Spleen (tissue), 11 donors: ENCODE measurements around the gene FAM20C. TPM values are rescaled to one million over a fixed set of nuclear protein-coding genes. Genes with fewer than 3 reads are reported as not detected.

ENCODE experiments used
- DNase-seq: peaks from one replicate; pipeline ENCODE4 v3.0.0-alpha.2; 2020
- H3K27ac ChIP-seq, 8 donors: fragments of 200-600 bp; sonication (generic) in 7 of 8; 1 replicate in 4 of 8; 2 replicates in 4 of 8; pipeline versions ENCODE4 v1.5.0 to v1.8.0; 2016 to 2021; ENCODE audit warnings: inconsistent platforms in 4 of 8, mild to moderate bottlenecking in 4 of 8, moderate library complexity in 1 of 8
- H3K27me3 ChIP-seq, 7 donors: fragments of 200-600 bp; sonication (generic) in 6 of 7; replicated peaks in 1 of 7; 1 replicate in 4 of 7; 2 replicates in 3 of 7; pipeline versions ENCODE4 v1.5.0 to v1.8.0; 2016 to 2021; ENCODE audit warnings: inconsistent platforms in 3 of 7, mild to moderate bottlenecking in 1 of 7
- H3K36me3 ChIP-seq, 6 donors: fragments of 200-600 bp; sonication (generic) in 5 of 6; 1 replicate in 4 of 6; 2 replicates in 2 of 6; pipeline versions ENCODE4 v1.5.0 to v1.8.0; 2016 to 2021; ENCODE audit warnings: inconsistent platforms in 2 of 6
- H3K4me1 ChIP-seq, 6 donors: fragments of 200-600 bp; sonication (generic) in 5 of 6; 1 replicate in 3 of 6; 2 replicates in 3 of 6; pipeline versions ENCODE4 v1.5.0 to v1.8.0; 2016 to 2021; ENCODE audit warnings: inconsistent platforms in 3 of 6
- H3K4me3 ChIP-seq, 8 donors: fragments of 200-600 bp; sonication (generic) in 7 of 8; 1 replicate in 4 of 8; 2 replicates in 4 of 8; pipeline versions ENCODE4 v1.5.0 to v1.8.0; 2016 to 2021; ENCODE audit warnings: inconsistent platforms in 4 of 8, mild to moderate bottlenecking in 4 of 8, moderate library complexity in 2 of 8
- H3K9me3 ChIP-seq, 8 donors: fragments of 200-600 bp; sonication (generic) in 7 of 8; 1 replicate in 4 of 8; 2 replicates in 4 of 8; pipeline versions ENCODE4 v1.5.0 to v1.8.0; 2016 to 2021; ENCODE audit warnings: inconsistent platforms in 4 of 8
- POLR2A ChIP-seq, 3 donors: fragments of 450-650 bp; IDR thresholded peaks; one replicate each; pipeline ENCODE4 v1.5.1; 2017; ENCODE audit warnings: antibody characterized with exemption in 3 of 3, mild to moderate bottlenecking in 1 of 3
- POLR2AphosphoS5 ChIP-seq, 3 donors: sonication (generic); formaldehyde crosslinking; IDR thresholded peaks; one replicate each; pipeline ENCODE4 v1.5.1; 2017; ENCODE audit warnings: antibody characterized with exemption in 3 of 3
- WGBS, 5 donors: extraction: QIAGEN DNeasy Blood & Tissue Kit in 3 of 5; methylation state at CpG; one replicate each; pipeline versions ENCODE4 v1.1.5 to v1.1.7; 2013 to 2018; 5-methylcytosine and 5-hydroxymethylcytosine counted together
- intact Hi-C: fragments of 100-400 bp; cut with DNase I; formaldehyde crosslinking; loops from one replicate; pipeline ENCODE4 v1.15.0; 2023; ENCODE audit warnings: low total_unique reads
- polyA plus RNA-seq, 3 donors: library from polyadenylated mRNA; stranded (reverse); fragments of 200-250 nt; gene quantifications; one replicate each; pipeline ENCODE4 v1.2.1, GENCODE V29; 2013
- total RNA-seq, 7 donors: library from RNA; depleted of rRNA in 3 of 7; stranded (reverse); fragments of >200 nt in 3 of 7; fragmentation: NEBNext Ultra II Directional in 4 of 7; extraction: Animal tissue kit (Norgen Biotek cat#: 25700) in 4 of 7; gene quantifications; one replicate each; pipeline versions ENCODE4 v1.1.0 to v1.2.1, GENCODE V29; 2016 to 2021
- TF ChIP-seq, protein P1 (sequence below), 11 experiments: fragments of 200-600 bp in 7 of 11; fragments of 450-650 bp in 4 of 11; sonication (generic) in 4 of 11; IDR thresholded peaks in 8 of 11; conservative IDR thresholded peaks in 3 of 11; 1 replicate in 7 of 11; 2 replicates in 4 of 11; pipeline versions ENCODE4 v1.4.0 to v1.8.0; 2016 to 2021; ENCODE audit warnings: antibody characterized with exemption in 11 of 11, inconsistent platforms in 4 of 11, mild to moderate bottlenecking in 1 of 11
- donor health status: healthy with polysubstance abuse.
- donor health status: DM: no; HTN: no; CAD: no; lungs with moderate emphysema.
- donor health status: DM: no; HTN: no; CAD: no.
- donor health status: Bipolar disorder and iron deficiency.
- donor health status: healthy.
- donor health status: DM: no; HTN: no; CAD: no.
- donor health status: DM: yes; HTN: yes; CAD: no.

The FAM20C gene
- total and polyA plus RNA-seq, 10 donors: 6.9 to 27.3 (median 14.6) TPM

DNA sequence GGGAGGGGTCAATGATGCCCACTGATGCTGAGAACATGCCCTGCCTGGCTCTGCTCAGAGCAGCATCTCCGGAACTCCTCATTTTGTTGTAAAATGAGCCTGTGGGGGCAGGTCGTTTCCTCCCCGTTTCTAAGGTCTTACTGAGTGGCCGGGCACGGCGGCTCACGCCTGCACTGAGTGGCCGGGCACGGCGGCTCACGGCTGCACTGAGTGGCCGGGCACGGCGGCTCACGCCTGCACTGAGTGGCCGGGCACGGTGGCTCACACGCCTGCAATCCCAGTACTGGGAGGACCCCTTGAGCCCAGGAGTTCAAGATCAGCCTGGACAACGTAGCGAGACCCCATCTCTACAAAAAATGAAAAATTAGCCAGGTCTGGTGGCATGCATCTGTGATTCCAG is 58.6 kb downstream of the FAM20C start:
- Histone ChIP-seq H3K4me1 (no peaks in the 10 kb centered on the region), H3K27ac (no peak overlapping the region), H3K4me3 (no peak overlapping the region), H3K27me3 (peaks cover 0 to 3% (median 0%) of the 10 kb centered on the region in 7 donors), H3K9me3 (no peaks in the 10 kb centered on the region), H3K36me3 (peaks cover 0 to 85% (median 5%) of the 10 kb centered on the region in 6 donors)
- no peak for TF ChIP-seq POLR2AphosphoS5 (IDR thresholded peaks at IDR 0.05)
- TF ChIP-seq POLR2A (IDR thresholded peaks at IDR 0.05): no peak
- TF ChIP-seq, protein P1, sequence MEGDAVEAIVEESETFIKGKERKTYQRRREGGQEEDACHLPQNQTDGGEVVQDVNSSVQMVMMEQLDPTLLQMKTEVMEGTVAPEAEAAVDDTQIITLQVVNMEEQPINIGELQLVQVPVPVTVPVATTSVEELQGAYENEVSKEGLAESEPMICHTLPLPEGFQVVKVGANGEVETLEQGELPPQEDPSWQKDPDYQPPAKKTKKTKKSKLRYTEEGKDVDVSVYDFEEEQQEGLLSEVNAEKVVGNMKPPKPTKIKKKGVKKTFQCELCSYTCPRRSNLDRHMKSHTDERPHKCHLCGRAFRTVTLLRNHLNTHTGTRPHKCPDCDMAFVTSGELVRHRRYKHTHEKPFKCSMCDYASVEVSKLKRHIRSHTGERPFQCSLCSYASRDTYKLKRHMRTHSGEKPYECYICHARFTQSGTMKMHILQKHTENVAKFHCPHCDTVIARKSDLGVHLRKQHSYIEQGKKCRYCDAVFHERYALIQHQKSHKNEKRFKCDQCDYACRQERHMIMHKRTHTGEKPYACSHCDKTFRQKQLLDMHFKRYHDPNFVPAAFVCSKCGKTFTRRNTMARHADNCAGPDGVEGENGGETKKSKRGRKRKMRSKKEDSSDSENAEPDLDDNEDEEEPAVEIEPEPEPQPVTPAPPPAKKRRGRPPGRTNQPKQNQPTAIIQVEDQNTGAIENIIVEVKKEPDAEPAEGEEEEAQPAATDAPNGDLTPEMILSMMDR (IDR thresholded peaks at IDR 0.05 in 8 of 11, conservative IDR thresholded peaks at IDR 0.05 in 3 of 11): no peak
- 92 to 95% (median 93%) methylated on average over 15 to 20 of the region's 20 CpGs for WGBS, 5 donors
- intact Hi-C loops: no loop called here
- DNase-seq: no peak

DNA sequence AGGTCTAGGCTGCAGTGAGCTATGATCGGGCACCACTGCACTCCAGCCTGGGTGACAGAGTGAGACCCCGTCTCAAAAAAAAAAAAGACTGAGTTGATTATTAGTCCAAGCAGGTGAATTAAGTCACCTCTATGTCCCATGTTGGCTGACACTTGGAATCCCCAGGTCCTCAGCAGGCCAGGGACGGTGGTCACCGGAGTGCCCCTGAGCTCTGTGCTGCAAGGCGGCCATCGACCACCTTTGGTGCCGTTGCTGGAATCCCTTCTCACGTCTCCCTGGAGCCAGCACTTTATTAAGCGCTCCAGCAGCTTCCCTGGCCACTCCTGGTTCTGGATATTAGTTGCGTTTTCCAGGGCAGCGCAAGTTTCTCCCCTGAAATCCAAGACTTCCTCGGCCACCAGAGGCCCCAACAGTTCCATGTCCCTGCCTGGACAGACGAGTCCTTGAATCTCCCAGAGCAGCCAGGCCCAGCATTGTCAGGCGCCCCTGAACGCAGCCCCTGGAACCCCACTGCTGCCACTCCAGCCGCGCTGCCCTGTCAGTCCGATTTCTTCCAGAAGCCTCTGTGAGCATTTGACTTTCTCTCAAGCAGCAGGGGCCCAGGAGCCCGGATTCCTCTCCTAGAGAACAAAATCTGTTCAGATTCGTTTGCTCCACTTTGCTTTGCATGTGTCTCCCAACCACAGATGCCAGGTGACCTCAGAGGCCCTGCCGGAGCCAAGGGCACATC is 59.2 kb downstream of the FAM20C start:
- TF ChIP-seq, protein P1 (IDR thresholded peaks at IDR 0.05 in 8 of 11, conservative IDR thresholded peaks at IDR 0.05 in 3 of 11): no peak
- TF ChIP-seq POLR2AphosphoS5 (IDR thresholded peaks at IDR 0.05) (no peak), POLR2A (IDR thresholded peaks at IDR 0.05) (no peak)
- Histone ChIP-seq H3K4me3 (no peak overlapping the region), H3K36me3 (peaks cover 0 to 85% (median 9%) of the 10 kb centered on the region in 6 donors), H3K27ac (no peak overlapping the region), H3K4me1 (no peaks in the 10 kb centered on the region), H3K9me3 (no peaks in the 10 kb centered on the region), H3K27me3 (peaks cover 0 to 3% (median 0%) of the 10 kb centered on the region in 7 donors)
- DNase-seq: no peak
- 85 to 92% (median 89%) methylated on average over 21 of the region's 21 CpGs for WGBS, 5 donors
- intact Hi-C loops: no loop called here

DNA sequence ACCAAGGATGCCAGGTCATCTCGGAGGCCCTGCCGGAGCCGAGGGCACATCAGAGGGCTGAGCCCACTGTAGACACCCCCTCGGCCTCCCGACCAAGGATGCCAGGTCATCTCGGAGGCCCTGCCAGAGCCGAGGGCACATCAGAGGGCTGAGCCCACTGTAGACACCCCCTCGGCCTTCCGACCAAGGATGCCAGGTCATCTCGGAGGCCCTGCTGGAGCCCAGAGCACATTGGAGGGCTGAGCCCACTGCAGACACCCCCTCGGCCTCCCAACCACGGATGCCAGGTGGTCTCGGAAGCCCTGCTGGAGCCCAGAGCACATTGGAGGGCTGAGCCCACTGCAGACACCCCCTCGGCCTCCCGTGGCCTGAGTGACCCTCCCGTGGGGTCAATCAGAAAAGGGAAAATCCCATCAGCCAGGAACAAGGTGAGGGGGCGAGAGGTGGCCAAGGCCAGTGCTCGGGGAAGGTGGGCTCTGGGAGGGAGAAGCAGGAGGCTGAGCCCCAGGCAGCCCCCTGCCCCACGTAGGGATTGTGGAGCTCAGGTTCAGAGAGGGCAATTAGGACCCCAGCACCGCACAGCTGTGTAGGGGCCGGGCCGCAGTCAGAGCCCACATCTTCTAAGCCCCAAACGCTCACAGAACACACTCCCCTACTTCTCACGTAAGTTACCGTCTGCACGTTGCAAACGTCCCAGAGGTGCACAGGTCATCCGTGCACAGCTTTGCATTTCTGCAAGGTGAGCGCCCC is 60.0 kb downstream of the FAM20C start:
- Histone ChIP-seq H3K9me3 (no peaks in the 10 kb centered on the region), H3K27me3 (peaks cover 0 to 3% (median 0%) of the 10 kb centered on the region in 7 donors), H3K36me3 (peaks cover 0 to 85% (median 12%) of the 10 kb centered on the region in 6 donors), H3K4me1 (no peaks in the 10 kb centered on the region), H3K27ac (no peak overlapping the region), H3K4me3 (no peak overlapping the region)
- TF ChIP-seq POLR2A (IDR thresholded peaks at IDR 0.05): no peak
- TF ChIP-seq, protein P1 (IDR thresholded peaks at IDR 0.05 in 8 of 11, conservative IDR thresholded peaks at IDR 0.05 in 3 of 11): no peak
- TF ChIP-seq POLR2AphosphoS5 (IDR thresholded peaks at IDR 0.05): no peak
- WGBS, 5 donors: 85 to 91% (median 88%) methylated on average over 17 to 29 of the region's 29 CpGs
- intact Hi-C loops: no loop called here
- DNase-seq: no peak

DNA sequence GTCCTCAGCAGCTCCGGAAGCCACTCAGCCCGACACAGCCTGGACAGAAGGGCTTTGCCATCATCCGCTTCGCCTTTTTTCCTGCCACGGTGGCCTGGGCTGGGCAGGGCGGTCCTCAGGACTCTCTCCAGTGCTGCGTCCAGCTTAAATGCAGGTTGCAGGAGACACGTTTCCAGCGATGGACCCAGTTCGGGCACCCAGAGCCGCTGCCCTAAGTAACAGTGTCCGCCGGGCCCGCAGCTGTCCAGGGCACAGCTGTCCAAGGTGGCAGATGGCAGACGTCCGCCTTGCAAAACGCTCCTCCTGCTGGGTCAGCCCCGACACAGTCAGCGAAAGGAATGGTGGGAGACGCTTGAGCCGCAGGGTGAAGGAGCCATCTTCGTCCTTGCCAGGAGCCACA is 60.6 kb downstream of the FAM20C start:
- peaks cover 0 to 3% (median 0%) of the 10 kb centered on the region in 7 donors for H3K27me3 ChIP-seq
- DNase-seq: no peak
- H3K4me3 ChIP-seq: no peak overlapping the region
- H3K4me1 ChIP-seq: no peaks in the 10 kb centered on the region
- H3K36me3 ChIP-seq: peaks cover 0 to 81% (median 12%) of the 10 kb centered on the region in 6 donors
- intact Hi-C loops: no loop called here
- H3K27ac ChIP-seq: no peak overlapping the region
- TF ChIP-seq POLR2A (IDR thresholded peaks at IDR 0.05) (no peak), POLR2AphosphoS5 (IDR thresholded peaks at IDR 0.05) (no peak)
- TF ChIP-seq, protein P1 (IDR thresholded peaks at IDR 0.05 in 8 of 11, conservative IDR thresholded peaks at IDR 0.05 in 3 of 11): no peak
- WGBS, 5 donors: 87 to 97% (median 94%) methylated on average over 15 to 22 of the region's 22 CpGs
- H3K9me3 ChIP-seq: no peaks in the 10 kb centered on the region
